Measurements from ENCODE around the gene ZNF239. TPM values are rescaled to one million over a fixed set of nuclear protein-coding genes. Genes with fewer than 3 reads are reported as not detected.
"Not testable (repeated sequence)": the region's sequence is repeated elsewhere in the genome, so short reads cannot be mapped to it uniquely, and the experiment has no call there.

The ZNF239 gene
- total RNA-seq, 4 donors from 2014 or later: 0.11 to 2.8 (median 1.2) TPM

GRCh38 chr10:43573250-43574000, 991 bp downstream of the ZNF239 start:
- Histone ChIP-seq H3K36me3 (peaks cover 0 to 7% (median 0%) of the 10 kb centered on the region in 3 donors), H3K27ac (peak overlapping the region; percentile 26 to 81 (median 66)), H3K27me3 (peaks cover 0 to 19% (median 0%) of the 10 kb centered on the region in 4 donors), H3K9me3 (no peaks in the 10 kb centered on the region), H3K4me3 (peak overlapping the region; percentile 45 to 86 (median 59)), H3K4me1 (peaks cover 4 to 24% (median 7%) of the 10 kb centered on the region in 3 donors)
- intact Hi-C loops (cut with DNase I): no loop called here
- WGBS, 2 donors: 40 to 60% methylated on average over 12 to 14 of the region's 14 CpGs
- TF ChIP-seq POLR2A (IDR thresholded peaks at IDR 0.05) (no peak), CTCF (IDR thresholded peaks at IDR 0.05) (no peak)
- DNase-seq: no peak

DNA sequence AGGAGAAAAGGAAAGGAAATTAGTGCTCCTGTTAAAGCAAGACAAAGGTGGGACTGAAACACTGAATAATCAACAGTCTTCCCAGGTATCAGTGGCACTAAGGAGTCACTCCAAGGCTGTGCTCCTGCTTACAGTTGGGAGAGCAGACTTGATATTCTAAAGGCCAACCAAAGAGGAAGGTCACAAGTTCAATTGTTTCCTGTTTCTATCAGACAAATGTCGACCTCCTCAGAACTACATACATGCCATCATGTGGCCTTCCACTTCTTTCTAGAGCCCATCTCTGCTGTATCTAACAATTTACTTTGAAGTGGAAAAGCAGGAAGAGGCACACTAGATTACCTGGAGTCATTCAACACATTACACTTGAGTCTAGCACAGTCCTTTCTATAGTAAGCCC, 3.4 kb downstream of the ZNF239 start:
- Histone ChIP-seq H3K36me3 (peaks cover 0 to 27% (median 0%) of the 10 kb centered on the region in 3 donors), H3K27ac (no peak overlapping the region), H3K27me3 (peaks cover 0 to 19% (median 0%) of the 10 kb centered on the region in 4 donors), H3K4me3 (no peak overlapping the region), H3K4me1 (peaks cover 4 to 24% (median 7%) of the 10 kb centered on the region in 3 donors), H3K9me3 (no peaks in the 10 kb centered on the region)
- no peak for DNase-seq
- TF ChIP-seq CTCF (IDR thresholded peaks at IDR 0.05): no peak
- TF ChIP-seq POLR2A (IDR thresholded peaks at IDR 0.05): no peak
- intact Hi-C loops (cut with DNase I): no loop called here
- WGBS, 2 donors: 42 to 50% methylated on average over 1 of the region's 1 CpG

DNA sequence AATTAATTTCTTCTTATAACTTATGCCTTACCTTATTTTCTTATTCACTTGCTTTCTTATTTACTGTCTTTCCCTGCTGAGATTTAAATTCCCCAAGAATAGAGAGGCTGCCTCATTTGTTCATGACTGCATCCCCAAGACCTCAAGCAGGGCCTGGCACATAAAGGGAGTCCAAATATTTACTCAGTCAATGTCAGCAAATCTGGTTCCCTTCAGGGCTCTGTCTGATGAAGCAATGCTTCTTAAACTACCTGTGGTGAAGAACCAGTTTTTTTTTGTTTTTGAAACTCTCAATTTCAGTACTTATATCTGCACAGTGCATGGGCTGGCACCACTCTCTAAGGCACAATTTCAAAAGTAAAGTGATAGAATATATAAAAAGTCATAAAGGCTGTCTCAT, 4.7 kb downstream of the ZNF239 start:
- intact Hi-C loops (cut with DNase I): no loop called here
- no peak overlapping the region for H3K4me3 ChIP-seq
- peaks cover 0 to 17% (median 0%) of the 10 kb centered on the region in 4 donors for H3K27me3 ChIP-seq
- H3K36me3 ChIP-seq: peaks cover 0 to 27% (median 0%) of the 10 kb centered on the region in 3 donors
- peaks cover 4 to 19% (median 7%) of the 10 kb centered on the region in 3 donors for H3K4me1 ChIP-seq
- H3K27ac ChIP-seq: no peak overlapping the region
- TF ChIP-seq POLR2A (IDR thresholded peaks at IDR 0.05) (no peak), CTCF (IDR thresholded peaks at IDR 0.05) (no peak)
- no peak for DNase-seq
- H3K9me3 ChIP-seq: no peaks in the 10 kb centered on the region

DNA sequence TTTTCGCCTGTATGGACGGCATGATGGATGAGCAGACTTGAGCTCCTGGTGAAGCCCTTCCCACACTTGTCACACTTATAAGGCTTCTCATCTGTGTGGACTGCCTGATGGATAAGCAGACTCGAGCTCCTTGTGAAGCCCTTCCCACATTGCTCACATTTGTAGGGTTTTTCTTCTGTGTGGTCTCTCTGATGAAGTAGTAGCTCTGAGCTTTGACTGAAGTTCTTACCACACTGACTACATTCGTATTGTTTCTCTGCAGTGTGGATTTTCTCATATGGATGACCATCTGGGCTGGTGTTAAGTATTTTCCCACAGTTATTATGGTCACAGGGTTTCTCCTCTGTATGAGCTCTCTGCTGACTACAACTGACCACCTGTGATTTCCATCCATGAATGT, 17.2 kb downstream of the ZNF239 start:
- Histone ChIP-seq H3K4me1 (no peaks in the 10 kb centered on the region), H3K27me3 (no peaks in the 10 kb centered on the region), H3K9me3 (peaks cover 0 to 64% (median 7%) of the 10 kb centered on the region in 3 donors), H3K27ac (no peak overlapping the region), H3K4me3 (no peak overlapping the region), H3K36me3 (peaks cover 0 to 32% (median 0%) of the 10 kb centered on the region in 3 donors)
- intact Hi-C loops (cut with DNase I): no loop called here
- 84 to 92% methylated on average over 3 of the region's 4 CpGs for WGBS, 2 donors
- TF ChIP-seq POLR2A (IDR thresholded peaks at IDR 0.05): no peak
- no peak for TF ChIP-seq CTCF (IDR thresholded peaks at IDR 0.05)
- no peak for DNase-seq

DNA sequence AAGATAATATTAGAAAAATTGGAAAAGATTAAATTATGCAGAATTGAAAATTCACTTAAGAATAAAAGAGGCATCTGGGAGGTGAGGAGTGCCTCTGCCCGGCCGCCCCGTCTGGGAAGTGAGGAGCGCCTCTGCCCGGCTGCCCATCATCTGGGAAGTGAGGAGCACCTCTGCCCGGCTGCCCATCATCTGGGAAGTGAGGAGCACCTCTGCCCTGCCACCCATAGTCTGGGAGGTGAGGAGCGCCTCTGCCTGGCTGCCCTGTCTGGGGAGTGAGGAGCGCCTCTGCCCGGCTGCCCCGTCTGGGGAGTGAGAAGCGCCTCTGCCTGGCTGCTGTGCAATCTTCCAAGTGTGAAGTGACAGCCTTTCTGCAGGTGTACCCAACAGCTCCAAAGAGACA, 30.7 kb downstream of the ZNF239 start:
- intact Hi-C loops (cut with DNase I); H3K4me3 ChIP-seq; H3K36me3 ChIP-seq; H3K27me3 ChIP-seq; DNase-seq; H3K4me1 ChIP-seq; H3K27ac ChIP-seq: not testable (repeated sequence)
- peaks cover 0 to 15% (median 3%) of the 10 kb centered on the region in 3 donors for H3K9me3 ChIP-seq
- WGBS, 2 donors: 63 to 97% methylated on average over 6 of the region's 11 CpGs

All from esophagus squamous epithelium (tissue), 5 donors.